Measurements from ENCODE around the gene RGS6.
A peak's percentile ranks its signal among the peaks of the same experiment; 100 is the strongest.

RGS6 gene

GRCh38 chr14:72027061-72027460, 94.8 kb downstream of the RGS6 start:
- DNase-seq (ENCODE audit: insufficient read length, low spot score): no peak
- no peak for FAIRE-seq
- TF ChIP-seq PAX5 (IDR thresholded peaks at IDR 0.05; ENCODE audit: insufficient read depth, low read length, severe bottlenecking): no peak
- TF ChIP-seq POU2F2 (IDR thresholded peaks at IDR 0.05; ENCODE audit: low read depth, low read length): no peak
- no peak for TF ChIP-seq POLR2AphosphoS5 (IDR thresholded peaks at IDR 0.05; ENCODE audit: low read depth, low read length)
- TF ChIP-seq TAF1 (IDR thresholded peaks at IDR 0.05; ENCODE audit: low read depth, low read length): no peak
- no peak for TF ChIP-seq SPI1 (IDR thresholded peaks at IDR 0.05; ENCODE audit: low read depth, low read length)
- TF ChIP-seq POLR2A (IDR thresholded peaks at IDR 0.05; ENCODE audit: low read depth, low read length): no peak

DNA sequence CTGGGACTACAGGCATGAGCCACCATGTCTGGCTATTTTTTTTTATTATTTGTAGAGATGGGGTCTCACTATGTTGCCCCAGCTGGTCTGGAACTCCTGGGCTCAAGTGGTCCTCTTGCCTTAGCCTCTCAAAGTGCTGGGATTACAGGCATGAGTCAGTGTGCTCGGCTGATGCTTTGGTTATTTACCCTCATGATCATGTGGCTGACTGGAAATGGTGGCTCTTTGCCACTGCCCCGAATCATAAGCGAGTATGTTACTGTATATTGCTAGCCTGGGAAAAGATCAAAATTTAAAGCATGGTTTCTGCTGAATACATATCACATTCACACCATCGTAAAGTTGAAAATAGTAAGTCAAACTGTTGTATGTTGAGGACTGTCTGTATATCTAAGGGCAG, 101.1 kb downstream of the RGS6 start:
- FAIRE-seq (no peak), DNase-seq (ENCODE audit: insufficient read length, low spot score) (no peak)
- no peak for TF ChIP-seq PAX5 (IDR thresholded peaks at IDR 0.05; ENCODE audit: insufficient read depth, low read length, severe bottlenecking)
- TF ChIP-seq TAF1 (IDR thresholded peaks at IDR 0.05; ENCODE audit: low read depth, low read length): no peak
- TF ChIP-seq POLR2AphosphoS5 (IDR thresholded peaks at IDR 0.05; ENCODE audit: low read depth, low read length): no peak
- no peak for TF ChIP-seq POU2F2 (IDR thresholded peaks at IDR 0.05; ENCODE audit: low read depth, low read length)
- TF ChIP-seq SPI1 (IDR thresholded peaks at IDR 0.05; ENCODE audit: low read depth, low read length): no peak
- TF ChIP-seq POLR2A (IDR thresholded peaks at IDR 0.05; ENCODE audit: low read depth, low read length): no peak

GRCh38 chr14:72040528-72040927, 108.3 kb downstream of the RGS6 start:
- TF ChIP-seq POLR2AphosphoS5 (IDR thresholded peaks at IDR 0.05; ENCODE audit: low read depth, low read length): no peak
- TF ChIP-seq TAF1 (IDR thresholded peaks at IDR 0.05; ENCODE audit: low read depth, low read length): no peak
- TF ChIP-seq POU2F2 (IDR thresholded peaks at IDR 0.05; ENCODE audit: low read depth, low read length): no peak
- TF ChIP-seq POLR2A (IDR thresholded peaks at IDR 0.05; ENCODE audit: low read depth, low read length): no peak
- TF ChIP-seq SPI1 (IDR thresholded peaks at IDR 0.05; ENCODE audit: low read depth, low read length): no peak
- no peak for TF ChIP-seq PAX5 (IDR thresholded peaks at IDR 0.05; ENCODE audit: insufficient read depth, low read length, severe bottlenecking)
- FAIRE-seq (no peak), DNase-seq (ENCODE audit: insufficient read length, low spot score) (no peak)

- DNase-seq (ENCODE audit: insufficient read length, low spot score): no peak
- TF ChIP-seq SPI1 (IDR thresholded peaks at IDR 0.05; ENCODE audit: low read depth, low read length) (no peak), POLR2A (IDR thresholded peaks at IDR 0.05; ENCODE audit: low read depth, low read length) (no peak), TAF1 (IDR thresholded peaks at IDR 0.05; ENCODE audit: low read depth, low read length) (no peak), POLR2AphosphoS5 (IDR thresholded peaks at IDR 0.05; ENCODE audit: low read depth, low read length) (no peak), PAX5 (IDR thresholded peaks at IDR 0.05; ENCODE audit: insufficient read depth, low read length, severe bottlenecking) (no peak), POU2F2 (IDR thresholded peaks at IDR 0.05; ENCODE audit: low read depth, low read length) (no peak)
Observed at GRCh38 chr14:72045271-72045670, 113.0 kb downstream of the RGS6 start.

DNA sequence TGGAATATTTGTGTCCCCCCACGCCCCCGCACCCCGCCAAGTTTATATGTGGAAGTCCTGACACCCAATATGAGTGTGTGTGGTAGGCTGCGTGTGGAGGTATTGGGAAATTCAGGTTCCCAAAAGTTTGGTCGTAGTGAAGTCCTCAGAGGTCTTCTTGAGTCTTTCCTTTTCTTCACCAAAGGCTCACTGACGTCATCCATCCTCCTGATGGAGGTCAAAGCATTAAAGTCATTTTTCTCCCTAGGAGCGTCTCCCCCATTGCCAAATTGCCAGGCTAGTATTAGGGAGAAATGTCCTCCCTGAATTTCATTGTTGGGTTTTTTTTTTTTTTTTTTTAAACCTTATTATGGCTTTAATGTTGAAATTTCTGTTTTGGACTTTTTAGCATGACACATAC, 113.7 kb downstream of the RGS6 start:
- no peak for FAIRE-seq
- TF ChIP-seq POU2F2 (IDR thresholded peaks at IDR 0.05; ENCODE audit: low read depth, low read length): no peak
- TF ChIP-seq POLR2A (IDR thresholded peaks at IDR 0.05; ENCODE audit: low read depth, low read length): no peak
- TF ChIP-seq PAX5 (IDR thresholded peaks at IDR 0.05; ENCODE audit: insufficient read depth, low read length, severe bottlenecking): no peak
- TF ChIP-seq SPI1 (IDR thresholded peaks at IDR 0.05; ENCODE audit: low read depth, low read length): no peak
- no peak for TF ChIP-seq TAF1 (IDR thresholded peaks at IDR 0.05; ENCODE audit: low read depth, low read length)
- no peak for TF ChIP-seq POLR2AphosphoS5 (IDR thresholded peaks at IDR 0.05; ENCODE audit: low read depth, low read length)
- no peak for DNase-seq (ENCODE audit: insufficient read length, low spot score)

More at GRCh38 chr14:72045271-72045670, 113.0 kb downstream of the RGS6 start:
- no peak for FAIRE-seq

DNA sequence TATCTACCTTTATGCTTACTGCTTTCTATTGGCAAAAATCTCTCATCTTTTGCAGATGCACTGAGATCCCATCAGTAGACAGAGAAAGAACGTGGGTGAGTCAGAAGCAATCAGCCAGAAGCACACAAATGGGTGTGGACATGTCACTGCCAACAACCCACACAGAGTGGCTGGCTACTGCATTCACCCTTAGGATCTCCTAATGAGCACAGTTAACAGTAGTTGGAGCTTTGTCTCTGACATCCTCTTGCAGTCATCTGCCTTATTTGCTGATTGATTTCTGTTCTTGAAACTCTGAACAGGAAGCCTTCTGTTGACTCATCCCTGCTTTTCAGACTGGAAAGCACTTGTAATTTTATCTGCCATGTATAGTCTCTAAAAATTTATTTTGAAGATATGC, 117.2 kb downstream of the RGS6 start:
- DNase-seq (ENCODE audit: insufficient read length, low spot score) (peak; percentile 5), FAIRE-seq (no peak)
- TF ChIP-seq POLR2AphosphoS5 (IDR thresholded peaks at IDR 0.05; ENCODE audit: low read depth, low read length) (no peak), POU2F2 (IDR thresholded peaks at IDR 0.05; ENCODE audit: low read depth, low read length) (no peak), POLR2A (IDR thresholded peaks at IDR 0.05; ENCODE audit: low read depth, low read length) (no peak), TAF1 (IDR thresholded peaks at IDR 0.05; ENCODE audit: low read depth, low read length) (no peak), SPI1 (IDR thresholded peaks at IDR 0.05; ENCODE audit: low read depth, low read length) (no peak), PAX5 (IDR thresholded peaks at IDR 0.05; ENCODE audit: insufficient read depth, low read length, severe bottlenecking) (no peak)

GRCh38 chr14:72052356-72052755, 120.1 kb downstream of the RGS6 start:
- FAIRE-seq: no peak
- no peak for TF ChIP-seq POLR2AphosphoS5 (IDR thresholded peaks at IDR 0.05; ENCODE audit: low read depth, low read length)
- no peak for TF ChIP-seq PAX5 (IDR thresholded peaks at IDR 0.05; ENCODE audit: insufficient read depth, low read length, severe bottlenecking)
- no peak for TF ChIP-seq POLR2A (IDR thresholded peaks at IDR 0.05; ENCODE audit: low read depth, low read length)
- no peak for TF ChIP-seq POU2F2 (IDR thresholded peaks at IDR 0.05; ENCODE audit: low read depth, low read length)
- TF ChIP-seq TAF1 (IDR thresholded peaks at IDR 0.05; ENCODE audit: low read depth, low read length): no peak
- no peak for TF ChIP-seq SPI1 (IDR thresholded peaks at IDR 0.05; ENCODE audit: low read depth, low read length)

DNA sequence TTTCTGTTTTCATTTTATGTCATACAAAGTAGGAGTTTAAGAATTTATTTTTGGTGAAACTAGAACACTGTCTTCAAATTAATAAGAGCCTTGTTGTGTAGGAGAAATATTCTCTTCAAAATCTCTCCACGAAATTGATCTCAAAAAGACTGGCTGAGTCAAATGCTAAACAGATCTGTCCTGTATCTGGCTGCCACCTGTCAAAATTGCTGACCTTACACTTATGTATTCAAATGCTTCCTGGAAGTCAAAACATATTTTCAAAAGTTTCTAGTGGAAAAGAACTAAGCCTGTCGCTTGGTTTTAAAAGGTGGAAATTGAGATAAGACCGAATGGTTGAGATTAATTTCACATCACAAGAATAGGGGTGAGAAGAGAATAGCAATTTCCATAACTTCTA, 121.4 kb downstream of the RGS6 start:
- TF ChIP-seq TAF1 (IDR thresholded peaks at IDR 0.05; ENCODE audit: low read depth, low read length): no peak
- TF ChIP-seq POLR2AphosphoS5 (IDR thresholded peaks at IDR 0.05; ENCODE audit: low read depth, low read length): no peak
- TF ChIP-seq PAX5 (IDR thresholded peaks at IDR 0.05; ENCODE audit: insufficient read depth, low read length, severe bottlenecking): no peak
- TF ChIP-seq SPI1 (IDR thresholded peaks at IDR 0.05; ENCODE audit: low read depth, low read length): no peak
- DNase-seq (ENCODE audit: insufficient read length, low spot score) (no peak), FAIRE-seq (no peak)

More at GRCh38 chr14:72052356-72052755, 120.1 kb downstream of the RGS6 start:
- DNase-seq (ENCODE audit: insufficient read length, low spot score): no peak

DNA sequence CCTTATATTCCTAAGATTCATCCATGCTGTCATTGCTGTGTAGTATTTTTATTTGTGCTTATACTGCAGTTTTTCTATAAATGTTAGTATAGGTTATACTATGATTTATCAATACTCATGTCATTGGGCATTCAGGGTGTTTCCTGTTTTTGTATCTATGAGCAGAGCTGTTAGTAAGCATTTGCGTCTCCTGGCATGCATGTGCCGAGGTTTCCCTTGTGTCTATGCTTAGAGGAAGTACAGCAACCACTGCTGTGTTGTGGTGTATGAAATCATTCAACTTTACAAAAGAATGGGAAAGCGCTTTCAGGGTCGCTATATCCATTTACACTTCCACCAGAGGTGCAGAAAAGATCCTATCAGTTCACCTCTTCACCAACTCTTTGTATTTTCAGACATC, 122.7 kb downstream of the RGS6 start:
- DNase-seq (ENCODE audit: insufficient read length, low spot score) (no peak), FAIRE-seq (no peak)
- TF ChIP-seq SPI1 (IDR thresholded peaks at IDR 0.05; ENCODE audit: low read depth, low read length) (no peak), PAX5 (IDR thresholded peaks at IDR 0.05; ENCODE audit: insufficient read depth, low read length, severe bottlenecking) (no peak), POLR2AphosphoS5 (IDR thresholded peaks at IDR 0.05; ENCODE audit: low read depth, low read length) (no peak), TAF1 (IDR thresholded peaks at IDR 0.05; ENCODE audit: low read depth, low read length) (no peak), POU2F2 (IDR thresholded peaks at IDR 0.05; ENCODE audit: low read depth, low read length) (no peak), POLR2A (IDR thresholded peaks at IDR 0.05; ENCODE audit: low read depth, low read length) (no peak)

DNA sequence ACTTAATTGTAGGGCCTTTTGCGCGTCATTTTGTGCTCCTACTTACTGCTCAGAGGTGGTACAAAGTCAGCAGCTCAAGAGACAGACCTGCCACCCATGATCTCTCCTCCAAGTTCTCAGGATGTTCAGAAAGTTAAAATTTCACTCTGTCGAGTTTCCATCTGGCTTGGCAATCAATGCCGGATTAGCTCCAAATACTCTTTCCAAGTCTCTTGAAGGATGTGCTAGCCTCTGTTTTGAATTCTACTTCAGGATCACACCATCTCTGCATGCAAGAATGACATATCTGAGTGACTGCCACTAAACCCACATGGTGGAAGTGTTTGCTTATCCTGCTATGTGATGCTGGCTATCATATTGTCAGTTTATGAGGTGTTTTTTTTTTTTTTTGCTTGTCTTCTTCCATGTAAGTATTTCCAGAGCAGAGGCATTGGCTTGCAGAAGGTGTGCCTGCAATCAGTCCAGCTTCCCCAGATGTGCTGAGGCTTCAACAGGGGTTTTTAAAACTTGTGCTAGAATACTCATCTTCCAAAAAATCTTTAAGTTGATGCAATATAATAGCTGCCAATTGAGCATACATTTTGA, 125.6 kb downstream of the RGS6 start:
- DNase-seq (ENCODE audit: insufficient read length, low spot score): no peak
- FAIRE-seq: no peak
- no peak for TF ChIP-seq POLR2AphosphoS5 (IDR thresholded peaks at IDR 0.05; ENCODE audit: low read depth, low read length)
- TF ChIP-seq POLR2A (IDR thresholded peaks at IDR 0.05; ENCODE audit: low read depth, low read length): no peak
- TF ChIP-seq POU2F2 (IDR thresholded peaks at IDR 0.05; ENCODE audit: low read depth, low read length): no peak
- no peak for TF ChIP-seq TAF1 (IDR thresholded peaks at IDR 0.05; ENCODE audit: low read depth, low read length)
- no peak for TF ChIP-seq SPI1 (IDR thresholded peaks at IDR 0.05; ENCODE audit: low read depth, low read length)
- TF ChIP-seq PAX5 (IDR thresholded peaks at IDR 0.05; ENCODE audit: insufficient read depth, low read length, severe bottlenecking): no peak
